ENCODE measurements around the gene KRTAP9-3.

DNA sequence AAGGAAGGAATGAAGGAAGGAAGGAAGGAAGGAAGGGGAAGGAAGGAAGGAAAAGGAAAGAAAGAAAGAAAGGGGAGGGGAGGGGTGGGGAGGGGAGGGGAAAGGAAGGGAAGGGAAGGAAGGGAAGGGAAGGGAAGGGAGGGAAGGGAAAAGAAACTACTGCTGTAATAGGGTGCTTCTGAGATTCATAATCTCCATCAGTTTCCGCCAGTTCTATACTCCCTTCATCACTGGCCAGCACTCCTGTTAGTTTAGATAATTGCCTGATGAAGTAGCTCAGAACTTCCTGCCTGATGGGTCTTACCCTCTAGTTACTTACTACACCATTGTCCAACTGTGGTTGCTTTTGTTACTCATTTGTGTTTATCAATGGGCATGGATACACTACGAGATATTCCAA, 31.0 kb downstream of the KRTAP9-3 start:
- TF ChIP-seq, protein P1, sequence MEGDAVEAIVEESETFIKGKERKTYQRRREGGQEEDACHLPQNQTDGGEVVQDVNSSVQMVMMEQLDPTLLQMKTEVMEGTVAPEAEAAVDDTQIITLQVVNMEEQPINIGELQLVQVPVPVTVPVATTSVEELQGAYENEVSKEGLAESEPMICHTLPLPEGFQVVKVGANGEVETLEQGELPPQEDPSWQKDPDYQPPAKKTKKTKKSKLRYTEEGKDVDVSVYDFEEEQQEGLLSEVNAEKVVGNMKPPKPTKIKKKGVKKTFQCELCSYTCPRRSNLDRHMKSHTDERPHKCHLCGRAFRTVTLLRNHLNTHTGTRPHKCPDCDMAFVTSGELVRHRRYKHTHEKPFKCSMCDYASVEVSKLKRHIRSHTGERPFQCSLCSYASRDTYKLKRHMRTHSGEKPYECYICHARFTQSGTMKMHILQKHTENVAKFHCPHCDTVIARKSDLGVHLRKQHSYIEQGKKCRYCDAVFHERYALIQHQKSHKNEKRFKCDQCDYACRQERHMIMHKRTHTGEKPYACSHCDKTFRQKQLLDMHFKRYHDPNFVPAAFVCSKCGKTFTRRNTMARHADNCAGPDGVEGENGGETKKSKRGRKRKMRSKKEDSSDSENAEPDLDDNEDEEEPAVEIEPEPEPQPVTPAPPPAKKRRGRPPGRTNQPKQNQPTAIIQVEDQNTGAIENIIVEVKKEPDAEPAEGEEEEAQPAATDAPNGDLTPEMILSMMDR (IDR thresholded peaks at IDR 0.05; ENCODE audit: borderline replicate concordance, extremely low read depth, low read length, poor library complexity, severe bottlenecking), result no peak
- no peak for TF ChIP-seq EZH2 (IDR thresholded peaks at IDR 0.05; ENCODE audit: borderline replicate concordance, low read depth, low read length, severe bottlenecking)
